ENCODE data around the gene DCUN1D2.

DNA sequence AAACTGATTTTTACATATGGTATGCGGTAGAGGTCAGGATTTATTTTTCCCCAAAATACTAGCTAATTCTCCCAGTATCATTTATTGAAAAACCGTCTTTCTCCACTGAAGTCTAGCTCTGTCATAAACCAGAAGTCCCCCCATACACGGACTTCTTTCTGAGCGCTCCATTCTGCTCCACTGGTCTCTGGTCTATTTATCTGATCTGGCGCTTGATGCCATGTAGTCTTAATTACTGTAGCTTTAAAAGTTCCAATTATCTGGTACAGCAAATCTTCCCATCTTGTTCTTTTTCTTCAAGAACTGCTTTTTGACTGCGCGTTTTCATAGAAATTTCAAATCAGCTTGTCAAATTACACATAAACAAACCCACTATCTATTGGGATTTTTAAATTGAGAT is 13.7 kb downstream of the DCUN1D2 start:
- TF ChIP-seq, protein P1, sequence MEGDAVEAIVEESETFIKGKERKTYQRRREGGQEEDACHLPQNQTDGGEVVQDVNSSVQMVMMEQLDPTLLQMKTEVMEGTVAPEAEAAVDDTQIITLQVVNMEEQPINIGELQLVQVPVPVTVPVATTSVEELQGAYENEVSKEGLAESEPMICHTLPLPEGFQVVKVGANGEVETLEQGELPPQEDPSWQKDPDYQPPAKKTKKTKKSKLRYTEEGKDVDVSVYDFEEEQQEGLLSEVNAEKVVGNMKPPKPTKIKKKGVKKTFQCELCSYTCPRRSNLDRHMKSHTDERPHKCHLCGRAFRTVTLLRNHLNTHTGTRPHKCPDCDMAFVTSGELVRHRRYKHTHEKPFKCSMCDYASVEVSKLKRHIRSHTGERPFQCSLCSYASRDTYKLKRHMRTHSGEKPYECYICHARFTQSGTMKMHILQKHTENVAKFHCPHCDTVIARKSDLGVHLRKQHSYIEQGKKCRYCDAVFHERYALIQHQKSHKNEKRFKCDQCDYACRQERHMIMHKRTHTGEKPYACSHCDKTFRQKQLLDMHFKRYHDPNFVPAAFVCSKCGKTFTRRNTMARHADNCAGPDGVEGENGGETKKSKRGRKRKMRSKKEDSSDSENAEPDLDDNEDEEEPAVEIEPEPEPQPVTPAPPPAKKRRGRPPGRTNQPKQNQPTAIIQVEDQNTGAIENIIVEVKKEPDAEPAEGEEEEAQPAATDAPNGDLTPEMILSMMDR (conservative IDR thresholded peaks at IDR 0.05), result no peak
- no peak for TF ChIP-seq EZH2 (IDR thresholded peaks at IDR 0.05; ENCODE audit: low read depth)
